NCI-H524 (cell line): ENCODE data around the gene CRB2.

Experiments
- DNase-seq, 2 experiments: peaks; one replicate each; lab custom pipeline; 2025; lab: John Stamatoyannopoulos, UW

CRB2 gene

GRCh38 chr9:123421801-123422455 lies 65.9 kb downstream of the CRB2 start:
- no peak for DNase-seq

GRCh38 chr9:123422635-123423310 lies 66.8 kb downstream of the CRB2 start:
- no peak for DNase-seq

GRCh38 chr9:123423311-123423640 lies 67.3 kb downstream of the CRB2 start:
- no peak for DNase-seq

GRCh38 chr9:123424131-123424530 lies 68.1 kb downstream of the CRB2 start:
- DNase-seq: no peak

- DNase-seq: no peak
These were observed 68.7 kb downstream of the CRB2 start for GRCh38 chr9:123424552-123425225.

- no peak for DNase-seq
These were observed 69.3 kb downstream of the CRB2 start for GRCh38 chr9:123425261-123425821.

- DNase-seq: no peak
These were observed 69.9 kb downstream of the CRB2 start for GRCh38 chr9:123425836-123426365.

- no peak for DNase-seq
These were observed 70.4 kb downstream of the CRB2 start for GRCh38 chr9:123426406-123426805.
